GM21423 (cell line): ENCODE measurements around the gene DIS3L2.
"Not testable (repeated sequence)": the region's sequence is repeated elsewhere in the genome, so short reads cannot be mapped to it uniquely, and the experiment has no call there.

Experiments used
- ATAC-seq: cut with Tn5 transposase; IDR thresholded peaks from one replicate; pipeline ENCODE4 v1.9.1; 2021; ENCODE audit warnings: mild to moderate bottlenecking, moderate library complexity; ENCODE audit not compliant: unreplicated experiment

The DIS3L2 gene

GRCh38 chr2:232363064-232363783 lies 401.7 kb downstream of the DIS3L2 start:
- ATAC-seq: not testable (repeated sequence)

GRCh38 chr2:232363784-232364615 lies 402.5 kb downstream of the DIS3L2 start:
- ATAC-seq: peak; percentile 36

DNA sequence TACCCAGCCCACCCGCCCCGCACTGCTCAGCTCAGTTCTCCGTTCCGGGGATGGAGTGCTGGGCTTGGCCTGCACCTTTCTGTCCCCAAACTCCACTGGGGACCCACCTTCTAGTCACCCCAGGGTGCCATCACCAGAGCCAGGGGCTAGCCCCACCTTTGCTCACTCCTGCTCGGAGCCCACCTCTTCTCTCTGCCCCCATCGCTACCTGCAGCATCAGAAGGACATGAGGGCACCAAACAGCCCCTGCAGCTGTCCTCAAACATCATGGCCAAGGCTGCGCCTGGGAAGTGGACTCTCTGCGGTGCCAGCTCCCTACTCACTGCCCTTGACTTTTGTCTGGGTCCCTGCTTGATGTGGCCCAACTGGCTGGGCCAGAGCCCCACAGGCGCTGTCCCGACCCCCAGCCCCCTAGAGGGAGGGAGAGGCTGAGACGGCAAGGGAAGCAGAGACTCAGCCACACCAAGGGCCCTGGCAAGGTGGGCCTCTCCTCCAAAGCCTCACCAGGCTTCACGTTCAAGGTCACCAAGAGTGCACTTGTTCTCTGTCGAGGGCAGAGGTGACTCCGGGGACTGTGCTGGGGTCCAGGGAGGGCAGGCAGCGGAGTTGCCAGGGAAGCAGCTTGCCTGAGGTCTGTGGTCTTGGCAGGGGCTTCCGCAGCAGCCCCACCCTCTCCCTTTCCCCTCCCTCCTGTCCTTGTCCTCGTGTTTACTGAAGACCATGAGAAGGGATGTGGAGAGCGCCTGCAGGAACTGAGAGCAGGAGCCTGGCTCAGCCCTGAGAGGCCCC lies 403.5 kb downstream of the DIS3L2 start:
- not testable (repeated sequence) for ATAC-seq

GRCh38 chr2:232365621-232366321 lies 404.3 kb downstream of the DIS3L2 start:
- no peak for ATAC-seq

DNA sequence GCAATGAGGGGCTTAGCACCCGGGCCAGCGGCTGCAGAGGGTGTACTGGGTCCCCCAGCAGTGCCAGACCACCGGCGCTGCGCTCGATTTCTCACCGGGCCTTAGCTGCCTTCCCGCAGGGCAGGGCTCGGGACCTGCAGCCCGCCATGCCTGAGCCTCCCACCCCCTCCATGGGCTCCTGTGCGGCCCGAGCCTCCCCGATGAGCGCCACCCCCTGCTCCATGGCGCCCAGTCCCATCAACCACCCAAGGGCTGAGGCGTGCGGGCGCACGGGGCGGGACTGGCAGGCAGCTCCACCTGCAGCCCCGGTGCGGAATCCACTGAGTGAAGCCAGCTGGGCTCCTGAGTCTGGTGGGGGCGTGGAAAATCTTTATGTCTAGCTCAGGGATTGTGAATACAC lies 404.9 kb downstream of the DIS3L2 start:
- not testable (repeated sequence) for ATAC-seq

DNA sequence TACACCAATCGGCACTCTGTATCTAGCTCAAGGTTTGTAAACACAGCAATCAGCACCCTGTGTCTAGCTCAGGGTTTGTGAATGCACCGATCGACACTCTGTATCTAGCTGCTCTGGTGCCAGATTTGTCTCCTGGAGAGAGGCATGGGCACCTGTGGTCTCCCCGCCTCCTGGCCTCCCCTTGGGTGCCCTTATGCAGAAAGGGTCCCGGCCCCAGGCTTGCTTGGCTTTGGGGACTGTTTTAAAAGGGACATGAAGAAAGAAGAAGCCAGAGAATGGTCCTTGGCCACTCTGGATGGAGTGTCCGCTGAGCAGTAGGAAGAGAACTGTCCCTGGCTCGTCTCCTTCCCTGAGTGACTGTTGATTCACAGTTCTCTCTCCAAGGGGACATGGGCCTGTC lies 405.5 kb downstream of the DIS3L2 start:
- no peak for ATAC-seq

DNA sequence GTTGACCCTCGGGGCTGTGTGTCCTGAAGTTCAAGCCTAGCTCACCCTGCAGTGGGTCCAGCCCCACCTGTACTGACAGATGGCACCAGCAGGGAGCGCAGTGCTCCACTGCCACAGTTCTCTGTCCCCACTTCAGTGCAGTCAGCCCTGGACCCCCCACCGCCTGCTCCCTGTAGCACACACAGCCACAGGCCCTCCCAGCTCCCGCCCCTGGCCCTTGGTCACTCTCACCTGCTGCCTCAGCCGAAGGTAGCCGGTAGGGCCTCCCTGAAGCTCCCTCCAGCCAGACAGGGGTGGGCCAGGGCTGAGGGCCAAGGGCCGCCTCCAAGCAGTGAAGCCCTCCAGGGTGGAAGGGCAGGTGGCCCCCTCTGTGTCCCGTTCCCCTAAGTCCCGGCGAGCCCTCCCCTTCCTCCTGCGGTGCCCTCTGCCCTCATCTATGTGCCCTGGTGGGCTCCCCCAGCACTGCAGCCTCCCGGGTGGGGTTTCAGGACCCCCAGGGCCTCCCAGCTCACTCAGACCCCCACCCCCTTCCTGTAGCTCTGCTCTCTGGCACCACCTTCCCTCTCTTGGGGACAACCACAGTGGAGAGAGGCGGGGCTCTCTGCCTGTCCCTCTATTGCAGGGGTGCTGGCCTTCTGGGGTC lies 406.2 kb downstream of the DIS3L2 start:
- ATAC-seq: no peak

GRCh38 chr2:232368311-232368731 lies 406.8 kb downstream of the DIS3L2 start:
- no peak for ATAC-seq

DNA sequence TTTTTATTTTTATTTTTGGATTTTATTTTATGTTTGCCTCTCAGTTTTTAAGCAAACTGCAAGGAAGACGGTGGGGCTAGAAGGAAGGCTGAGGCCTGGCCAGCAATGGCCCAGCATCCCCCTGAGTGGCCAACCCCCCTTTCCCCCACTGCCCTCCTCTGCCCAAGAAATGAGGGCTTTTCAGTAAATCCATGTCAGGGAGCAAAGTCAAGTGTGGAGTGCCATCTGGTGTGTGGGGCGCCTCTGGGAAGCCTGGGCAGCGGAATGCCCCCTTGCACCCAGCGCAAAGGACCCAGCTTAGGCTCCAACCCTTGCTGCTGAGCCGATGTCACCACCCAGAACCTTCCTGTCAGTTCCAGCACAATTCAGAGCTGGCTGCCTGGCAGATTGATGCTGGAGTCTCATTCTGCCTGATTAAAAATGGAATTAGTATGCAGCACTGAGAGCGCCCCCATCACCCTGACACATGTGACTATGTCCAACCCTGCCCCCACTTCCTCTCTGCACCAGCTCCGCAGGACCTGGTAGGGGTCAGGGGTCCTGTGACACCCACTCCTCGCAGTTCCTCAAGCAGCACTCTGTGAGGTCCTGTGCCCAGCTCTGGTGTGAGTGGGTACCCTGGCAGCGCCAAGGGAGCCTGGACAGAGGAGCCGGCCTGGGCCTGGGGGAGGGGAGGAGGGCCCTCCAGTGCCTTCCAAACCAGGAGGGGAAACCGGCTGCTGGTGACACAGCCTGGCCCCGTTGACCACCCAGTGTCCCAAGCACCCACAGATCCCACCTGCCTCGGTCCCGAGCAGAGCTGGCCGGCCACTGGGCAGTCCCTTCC lies 407.8 kb downstream of the DIS3L2 start:
- no peak for ATAC-seq

- ATAC-seq: not testable (repeated sequence)
These were observed 408.5 kb downstream of the DIS3L2 start for GRCh38 chr2:232370007-232370406.

- ATAC-seq: no peak
These were observed 411.0 kb downstream of the DIS3L2 start for GRCh38 chr2:232372231-232373208.

DNA sequence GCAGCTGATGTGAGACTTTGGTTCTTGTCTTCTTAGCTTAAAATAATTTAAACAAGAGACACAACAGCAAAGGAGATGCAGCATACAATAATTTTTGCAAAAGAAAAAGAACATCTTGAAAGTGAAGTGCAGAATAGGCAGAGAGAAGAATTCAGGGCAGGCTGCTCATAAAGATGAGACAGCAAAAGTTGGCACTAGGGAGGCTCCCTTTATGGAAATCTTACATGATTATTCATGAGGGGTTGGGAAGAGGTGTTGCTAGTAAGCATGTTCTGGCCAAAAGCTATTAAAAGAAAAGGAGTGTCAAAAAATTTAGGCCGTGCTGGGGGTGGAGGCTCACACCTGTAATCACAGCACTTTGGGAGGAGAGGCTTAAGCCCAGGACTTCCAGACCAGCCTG lies 412.8 kb downstream of the DIS3L2 start:
- ATAC-seq: no peak

DNA sequence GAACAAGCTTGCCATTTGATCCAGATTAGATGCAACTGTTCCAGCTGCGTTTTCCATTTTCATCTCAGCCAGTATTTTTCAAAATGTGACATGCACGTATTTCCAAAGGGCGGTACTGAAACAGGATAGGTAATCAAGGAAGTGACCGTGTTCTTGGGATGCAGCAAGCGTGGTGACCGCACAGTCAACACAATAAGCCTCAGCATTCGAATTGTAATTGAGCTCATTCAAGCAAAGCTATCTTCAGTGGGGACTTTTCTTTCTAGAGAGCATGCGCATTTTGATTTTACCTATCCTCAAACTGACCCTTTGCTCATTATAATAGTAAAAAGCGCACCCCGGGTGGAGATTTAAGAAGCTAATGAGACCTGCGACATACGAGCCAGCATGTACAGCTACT lies 413.7 kb downstream of the DIS3L2 start:
- ATAC-seq: no peak

DNA sequence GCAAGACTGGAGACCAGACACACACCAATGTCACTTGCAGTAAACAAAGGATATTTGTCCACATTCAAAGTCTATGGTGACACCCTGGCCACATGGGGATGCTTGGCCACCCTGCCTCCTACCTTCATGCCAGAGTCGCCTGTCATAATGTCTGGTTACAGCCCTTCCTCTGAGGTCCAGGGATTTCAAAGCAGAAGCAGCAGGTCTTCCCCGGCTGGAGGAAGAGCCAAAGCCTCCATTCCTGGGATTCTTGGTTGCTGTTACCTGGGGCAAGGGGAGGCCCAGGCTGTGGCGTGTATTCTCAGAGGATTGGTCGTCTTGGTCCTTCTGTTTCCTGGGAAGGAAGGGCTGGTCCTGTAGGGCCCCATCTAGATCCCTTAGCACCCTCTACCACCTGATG lies 414.7 kb downstream of the DIS3L2 start:
- ATAC-seq: no peak

- ATAC-seq: no peak
These were observed 415.2 kb downstream of the DIS3L2 start for GRCh38 chr2:232376713-232377112.

- no peak for ATAC-seq
These were observed 415.8 kb downstream of the DIS3L2 start for GRCh38 chr2:232377319-232377718.

DNA sequence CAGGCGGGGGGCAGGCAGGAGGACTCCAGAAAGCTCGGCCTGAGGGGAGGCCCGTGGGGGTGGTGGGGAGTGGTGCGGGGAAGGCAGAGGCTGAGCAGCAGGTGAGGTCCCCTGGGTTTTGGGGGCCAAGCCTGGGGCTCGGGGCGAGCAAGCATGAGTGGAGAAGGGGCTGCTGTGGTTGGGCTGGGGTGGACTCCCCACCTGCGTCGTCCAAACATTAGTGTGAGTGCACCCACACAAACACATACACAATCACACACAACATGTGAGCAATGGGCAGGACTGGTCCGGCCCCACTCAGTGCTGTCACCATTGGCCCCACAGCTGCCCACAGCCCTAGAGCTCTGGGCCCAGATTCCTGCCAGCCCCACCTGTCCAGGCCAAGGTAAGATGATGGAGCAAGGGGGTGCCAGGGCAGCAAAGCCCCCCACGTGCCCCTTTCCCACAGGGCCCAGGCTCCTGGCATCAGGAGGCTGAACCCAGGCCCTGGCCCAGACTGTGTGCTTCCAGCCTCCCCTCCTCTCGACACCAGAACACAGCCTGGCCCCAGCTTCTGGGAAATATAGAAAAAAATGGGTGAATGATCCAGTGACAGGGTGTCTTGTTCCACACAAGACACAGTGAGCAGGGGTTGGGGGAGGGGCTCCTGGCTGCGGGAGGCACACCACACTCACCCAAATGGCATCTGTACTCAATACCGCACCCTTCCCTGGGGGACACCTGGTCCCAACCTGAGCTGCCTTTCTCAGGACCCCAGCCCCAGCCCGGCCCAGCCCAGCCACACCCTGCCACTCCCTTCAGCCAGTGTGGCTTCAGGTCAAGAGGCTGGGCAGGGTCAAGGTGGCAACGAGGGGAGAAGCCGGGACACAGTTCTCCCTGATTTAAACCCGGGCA lies 416.6 kb downstream of the DIS3L2 start:
- ATAC-seq: no peak
